NCI-H1417 (cell line): ENCODE measurements around the gene HINT1.

Source experiments
- DNase-seq, 3 experiments: peaks; one replicate each; lab custom pipeline; 2025; lab: John Stamatoyannopoulos, UW

The HINT1 gene

GRCh38 chr5:131109540-131110255 lies 55.4 kb downstream of the HINT1 start:
- DNase-seq = peak; percentile 15 to 60 (median 17)
